GM18873 (cell line): Measurements from ENCODE around the gene ATF4.
A peak's percentile ranks its signal among the peaks of the same experiment; 100 is the strongest.

Source experiments
- ATAC-seq: cut with Tn5 transposase; IDR thresholded peaks from one replicate; pipeline ENCODE4 v1.9.1; 2021; ENCODE audit warnings: mild to moderate bottlenecking, moderate library complexity, moderate number of reproducible peaks; ENCODE audit not compliant: unreplicated experiment, low FRiP score

Gene ATF4

GRCh38 chr22:39520226-39521105 is at the start of gene ATF4:
Gene ATF4 (plus strand): TSS chr22:39520562. CDS start chr22:39521446, 884 bp downstream.
- ATAC-seq = peak; percentile 42

- no peak for ATAC-seq
Observed at GRCh38 chr22:39471381-39472141, 48.8 kb upstream of the ATF4 start.

DNA sequence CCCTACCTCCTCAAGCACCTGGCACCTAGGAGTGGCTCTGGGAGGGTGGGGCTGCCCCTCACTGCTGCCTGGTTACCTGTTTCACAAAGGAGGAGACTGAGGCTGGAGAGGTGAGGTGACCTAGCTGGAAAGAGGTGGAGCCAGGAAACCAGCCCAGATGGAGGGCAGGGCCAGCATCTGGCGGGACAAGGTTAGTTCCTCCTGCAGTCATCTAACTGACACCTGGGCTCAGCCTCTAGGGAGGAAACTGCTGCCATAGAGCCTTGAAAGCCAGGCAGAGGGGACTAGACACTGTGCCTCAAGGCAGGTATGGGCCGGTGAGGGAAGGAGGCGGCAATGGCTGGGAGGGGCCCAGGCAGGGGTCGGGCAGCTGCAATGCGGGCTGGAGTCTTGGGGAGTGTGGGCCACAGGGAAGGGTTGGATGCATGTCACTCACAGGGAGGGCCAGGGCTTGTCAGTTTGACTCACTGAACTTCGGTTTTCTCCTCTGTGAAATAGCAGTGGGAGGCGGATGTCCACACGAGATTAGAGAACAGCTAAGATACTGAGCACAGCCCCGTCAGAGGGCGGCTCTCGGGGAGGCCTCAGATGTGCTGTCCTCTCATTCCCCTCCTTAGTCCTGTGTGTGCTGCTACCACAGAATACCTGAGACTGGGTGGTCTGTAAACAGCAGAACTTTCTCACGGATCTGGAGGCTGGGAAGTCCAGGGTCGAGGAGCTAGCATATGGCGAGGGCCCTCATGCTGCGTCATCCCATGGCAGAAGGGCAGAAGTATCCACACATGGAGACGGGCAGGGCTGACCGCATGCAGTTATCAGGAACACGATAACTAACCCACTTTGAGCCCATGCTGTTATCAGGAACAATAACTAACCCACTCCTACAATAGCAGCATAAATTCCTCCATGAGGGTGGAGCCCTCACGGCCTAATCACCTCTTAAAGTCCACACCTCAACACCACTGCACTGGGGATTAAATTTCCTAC is 47.5 kb upstream of the ATF4 start:
- no peak for ATAC-seq

GRCh38 chr22:39473851-39474250 is 46.5 kb upstream of the ATF4 start:
- ATAC-seq = no peak

- ATAC-seq = no peak
Observed at GRCh38 chr22:39474351-39475111, 45.8 kb upstream of the ATF4 start.

- no peak for ATAC-seq
Observed at GRCh38 chr22:39475337-39475736, 45.0 kb upstream of the ATF4 start.

DNA sequence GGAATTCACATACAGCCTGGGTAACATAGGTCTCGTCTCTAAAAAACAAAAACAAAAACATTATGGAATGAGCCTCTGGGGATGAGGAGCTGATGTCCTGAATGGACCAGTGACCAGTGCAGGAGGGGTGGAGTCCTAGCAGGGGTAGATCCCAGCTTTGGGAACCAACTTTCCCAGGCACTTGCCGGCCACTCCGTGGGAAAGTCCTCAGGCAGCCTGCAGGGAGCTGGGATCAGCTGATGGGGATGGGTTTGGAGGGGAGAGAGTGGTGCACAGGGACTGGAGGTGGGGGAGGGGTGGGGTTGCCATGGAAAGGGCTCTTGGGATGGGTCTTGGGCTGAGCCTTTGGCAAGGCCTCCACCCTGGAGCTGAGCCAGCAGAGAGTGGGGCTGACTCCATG is 44.5 kb upstream of the ATF4 start:
- no peak for ATAC-seq

GRCh38 chr22:39476664-39477063 is 43.7 kb upstream of the ATF4 start:
- ATAC-seq = no peak

DNA sequence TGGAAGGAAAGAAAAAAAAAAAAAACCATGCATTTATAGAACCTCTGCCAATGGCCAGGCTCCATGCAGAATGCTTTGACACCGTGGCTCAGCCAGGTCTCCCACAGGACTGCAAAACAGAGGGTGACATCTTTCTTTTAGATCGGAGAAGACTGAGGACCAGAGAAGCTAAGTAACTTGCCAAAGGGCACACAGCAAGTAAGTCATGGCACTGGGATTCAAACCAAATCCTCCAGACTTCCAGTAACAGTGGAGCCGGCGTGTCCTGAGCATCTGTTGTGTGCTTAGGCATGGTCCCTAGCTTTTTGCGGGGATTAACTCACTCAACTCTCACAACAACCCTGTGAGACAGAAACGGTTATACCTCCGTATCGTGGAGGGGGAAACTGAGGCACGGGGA is 42.8 kb upstream of the ATF4 start:
- ATAC-seq = no peak

DNA sequence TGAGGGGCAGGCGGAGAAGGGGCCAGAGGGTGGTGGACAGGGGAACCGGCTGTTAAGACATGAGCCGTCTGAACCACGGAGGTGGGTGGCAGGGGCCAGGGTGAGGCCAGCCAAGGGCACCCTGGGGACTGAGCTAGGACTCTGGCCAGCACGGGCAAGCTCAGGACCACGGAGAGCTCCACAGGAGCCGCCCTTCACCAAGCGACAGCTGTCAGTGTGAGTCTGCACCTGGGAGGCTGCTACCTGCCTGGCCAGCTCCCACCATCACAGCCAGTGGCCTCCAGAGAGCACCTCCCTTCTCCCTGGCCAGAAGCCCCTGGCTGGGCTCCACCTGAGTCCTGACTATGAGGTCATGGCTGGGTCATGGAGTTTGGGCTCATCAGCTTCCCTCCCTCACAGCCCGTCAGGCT is 41.9 kb upstream of the ATF4 start:
- no peak for ATAC-seq

DNA sequence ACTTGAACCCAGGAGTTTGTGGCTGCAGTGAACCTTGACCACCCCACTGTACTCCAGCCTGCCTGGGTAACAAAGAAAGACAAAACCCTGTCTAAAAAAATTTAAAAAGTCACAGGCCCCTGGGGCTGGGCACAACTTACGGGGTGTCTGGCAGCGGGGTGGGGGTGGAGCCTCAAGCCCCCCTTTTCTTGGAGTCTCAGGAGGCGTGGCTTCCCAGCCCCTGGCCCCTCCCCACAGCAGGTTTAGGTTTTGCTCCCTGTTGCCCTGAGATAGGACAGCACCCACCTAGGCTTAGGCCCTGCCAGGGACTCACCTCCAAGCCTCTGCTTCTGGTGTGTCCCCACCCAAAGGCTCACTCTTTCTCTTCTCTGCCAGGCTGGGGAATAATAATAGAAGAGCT is 41.1 kb upstream of the ATF4 start:
- ATAC-seq = no peak

DNA sequence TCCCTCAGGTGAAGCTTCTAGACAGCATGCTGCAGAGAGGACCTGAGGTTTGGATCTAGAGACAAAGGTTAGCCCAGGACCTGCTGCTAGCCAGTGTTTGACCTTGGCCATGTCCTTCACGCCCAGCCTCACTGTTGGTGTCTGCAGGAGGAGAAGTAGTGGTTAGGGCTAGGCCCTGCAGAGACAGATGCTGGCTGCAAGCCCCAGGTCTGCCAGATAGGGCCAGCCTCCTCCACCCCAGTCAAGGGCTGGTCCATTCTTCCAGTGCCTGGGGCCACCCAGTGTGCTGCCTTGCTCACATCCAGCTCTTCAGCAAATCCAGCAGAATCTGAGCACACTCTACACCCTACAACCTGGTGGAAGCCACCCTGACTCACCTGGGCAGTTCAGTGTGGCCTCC is 39.8 kb upstream of the ATF4 start:
- no peak for ATAC-seq

DNA sequence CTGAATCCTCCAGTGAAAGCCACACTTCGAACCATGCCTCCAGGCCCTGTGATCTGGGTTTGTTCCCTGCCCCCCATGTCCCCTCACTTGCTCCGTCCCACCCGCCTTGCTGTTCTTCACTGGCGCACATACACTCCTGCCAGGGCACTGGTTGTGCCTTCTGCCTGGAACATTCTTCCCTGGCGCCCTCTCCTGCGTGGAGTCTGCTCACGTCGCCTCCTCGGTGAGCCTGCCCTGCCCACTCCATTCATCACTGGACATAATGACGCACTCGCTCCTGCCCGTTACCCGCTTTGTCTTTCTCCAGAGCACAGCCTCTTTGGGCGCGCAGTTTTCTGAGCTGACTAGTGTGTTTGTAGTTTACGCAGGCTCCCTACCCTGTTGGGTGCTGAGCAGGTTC is 39.3 kb upstream of the ATF4 start:
- no peak for ATAC-seq

- ATAC-seq = no peak
Observed at GRCh38 chr22:39481595-39481994, 38.8 kb upstream of the ATF4 start.

DNA sequence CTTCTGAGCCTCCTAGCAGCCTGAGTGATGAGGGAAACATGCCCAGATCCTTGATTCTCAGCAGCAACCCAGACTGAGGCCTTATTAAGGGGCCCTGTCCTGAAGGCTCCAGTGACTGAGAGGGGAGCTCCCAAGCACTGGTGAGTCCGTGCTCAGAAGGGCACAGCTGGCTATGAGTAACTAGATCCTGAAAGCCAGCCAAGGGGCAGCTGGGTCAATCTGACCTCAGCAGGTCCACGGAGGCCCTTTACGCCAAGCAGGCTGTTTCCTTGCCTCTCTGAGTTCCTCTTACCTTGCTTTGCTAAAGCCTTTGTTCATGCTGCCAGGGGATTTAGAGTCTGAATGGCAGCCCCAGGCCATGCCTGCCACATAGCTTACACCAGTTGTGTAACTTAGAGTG is 37.6 kb upstream of the ATF4 start:
- no peak for ATAC-seq

GRCh38 chr22:39486951-39487825 is 33.2 kb upstream of the ATF4 start:
- ATAC-seq = no peak

GRCh38 chr22:39487826-39488520 is 32.4 kb upstream of the ATF4 start:
- no peak for ATAC-seq

- ATAC-seq = no peak
Observed at GRCh38 chr22:39488563-39489083, 31.7 kb upstream of the ATF4 start.
